Measurements from ENCODE around the gene RIMBP2. TPM values are rescaled to one million over a fixed set of nuclear protein-coding genes. Genes with fewer than 3 reads are reported as not detected.
"Not testable (repeated sequence)": the region's sequence is repeated elsewhere in the genome, so short reads cannot be mapped to it uniquely, and the experiment has no call there.

The RIMBP2 gene
- total RNA-seq, 1 donor from 2014 or later: not detected

DNA sequence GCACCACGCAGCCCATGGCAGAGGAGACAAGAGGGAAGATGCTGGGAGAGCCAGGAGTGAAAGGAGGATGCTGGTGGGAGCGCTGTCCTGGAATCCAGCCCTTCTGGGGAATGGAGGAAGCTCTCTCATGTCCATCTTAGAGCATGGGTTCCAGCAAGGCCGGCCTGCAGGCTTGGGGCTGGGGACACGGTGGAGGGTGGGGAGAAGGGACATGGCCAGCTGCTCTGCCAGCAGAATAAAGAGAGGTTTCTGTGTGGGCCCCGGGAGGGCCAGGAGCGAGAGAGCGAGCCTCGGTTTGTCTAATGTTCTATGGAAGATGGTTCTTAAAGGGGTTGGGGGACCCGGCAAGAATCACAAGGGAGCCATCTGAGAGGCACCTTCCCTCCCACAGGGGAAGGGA, 60.2 kb downstream of the RIMBP2 start:
- no peak for DNase-seq

DNA sequence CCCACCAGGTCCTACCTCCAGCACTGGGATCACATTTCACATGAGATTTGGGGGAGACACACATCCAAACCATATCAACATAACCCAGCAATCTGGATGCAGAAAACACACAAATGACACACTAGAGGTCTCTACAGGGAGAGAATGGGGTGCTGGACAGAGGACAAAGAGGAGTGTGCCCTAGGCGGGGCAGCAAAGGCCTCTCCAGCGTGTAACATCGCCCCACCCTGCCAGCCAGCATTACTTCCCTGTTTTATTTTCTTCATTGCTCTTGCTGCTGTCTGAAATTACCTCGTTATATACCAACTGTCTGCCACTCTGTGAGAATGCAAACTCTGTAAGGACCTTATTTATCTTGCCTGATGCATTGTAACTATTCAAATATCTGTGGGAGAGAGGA, 61.1 kb downstream of the RIMBP2 start:
- no peak for DNase-seq

DNA sequence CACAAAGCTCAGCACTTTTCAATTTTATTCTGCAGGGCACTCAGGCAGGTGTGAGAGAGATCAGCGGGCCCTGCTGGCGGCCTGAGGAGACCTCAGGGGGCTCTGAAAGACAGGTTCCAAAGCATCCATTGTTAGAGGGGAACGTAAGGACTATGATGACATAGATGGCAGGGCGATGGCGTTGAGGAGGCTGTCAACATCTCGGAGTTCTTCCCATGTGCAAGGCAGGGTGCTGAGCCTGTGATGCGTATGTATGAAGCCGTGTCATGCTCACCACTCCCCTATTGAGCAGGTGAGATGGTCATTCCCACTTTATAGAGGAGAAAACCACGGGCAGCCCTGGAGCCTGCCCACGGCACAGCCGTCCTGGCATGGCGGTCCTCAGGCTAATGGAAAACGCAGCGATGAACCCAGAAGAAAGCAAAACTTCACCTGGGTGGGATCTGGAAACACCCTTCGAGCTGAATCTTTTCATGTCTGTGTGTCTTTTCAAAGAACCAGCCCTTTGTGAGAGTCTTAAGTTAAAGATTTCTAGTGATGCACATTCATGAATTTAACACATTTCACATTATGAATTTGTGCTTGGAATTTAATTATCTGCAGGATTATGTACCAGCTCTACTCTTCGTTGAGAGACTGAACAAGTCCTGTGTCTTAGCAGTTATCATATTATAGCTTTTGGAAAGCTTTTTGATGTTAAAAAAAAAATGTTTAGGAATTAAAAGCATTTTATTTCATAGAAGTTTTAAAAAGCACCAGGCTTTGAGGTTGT, 64.7 kb downstream of the RIMBP2 start:
- no peak for DNase-seq

DNA sequence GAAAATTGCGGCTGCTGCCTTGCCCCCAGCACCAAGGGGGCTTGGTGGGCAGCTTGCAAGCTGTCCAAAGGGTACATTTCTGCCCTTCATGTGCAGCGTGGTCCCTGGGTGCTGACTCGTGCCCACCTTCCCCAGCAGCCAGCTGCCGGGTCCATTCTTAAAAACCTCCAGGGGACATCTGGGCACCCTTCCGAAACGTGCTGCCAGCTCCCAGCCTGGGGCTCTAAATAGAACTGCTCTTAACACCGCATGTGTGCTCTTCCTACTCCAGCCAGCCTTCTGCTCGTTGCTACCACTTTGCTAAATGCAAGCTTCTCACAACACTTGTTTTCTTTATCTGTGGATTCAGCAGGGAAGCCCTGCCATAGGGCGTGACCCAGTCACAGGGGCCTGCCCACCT, 66.0 kb downstream of the RIMBP2 start:
- DNase-seq: no peak

DNA sequence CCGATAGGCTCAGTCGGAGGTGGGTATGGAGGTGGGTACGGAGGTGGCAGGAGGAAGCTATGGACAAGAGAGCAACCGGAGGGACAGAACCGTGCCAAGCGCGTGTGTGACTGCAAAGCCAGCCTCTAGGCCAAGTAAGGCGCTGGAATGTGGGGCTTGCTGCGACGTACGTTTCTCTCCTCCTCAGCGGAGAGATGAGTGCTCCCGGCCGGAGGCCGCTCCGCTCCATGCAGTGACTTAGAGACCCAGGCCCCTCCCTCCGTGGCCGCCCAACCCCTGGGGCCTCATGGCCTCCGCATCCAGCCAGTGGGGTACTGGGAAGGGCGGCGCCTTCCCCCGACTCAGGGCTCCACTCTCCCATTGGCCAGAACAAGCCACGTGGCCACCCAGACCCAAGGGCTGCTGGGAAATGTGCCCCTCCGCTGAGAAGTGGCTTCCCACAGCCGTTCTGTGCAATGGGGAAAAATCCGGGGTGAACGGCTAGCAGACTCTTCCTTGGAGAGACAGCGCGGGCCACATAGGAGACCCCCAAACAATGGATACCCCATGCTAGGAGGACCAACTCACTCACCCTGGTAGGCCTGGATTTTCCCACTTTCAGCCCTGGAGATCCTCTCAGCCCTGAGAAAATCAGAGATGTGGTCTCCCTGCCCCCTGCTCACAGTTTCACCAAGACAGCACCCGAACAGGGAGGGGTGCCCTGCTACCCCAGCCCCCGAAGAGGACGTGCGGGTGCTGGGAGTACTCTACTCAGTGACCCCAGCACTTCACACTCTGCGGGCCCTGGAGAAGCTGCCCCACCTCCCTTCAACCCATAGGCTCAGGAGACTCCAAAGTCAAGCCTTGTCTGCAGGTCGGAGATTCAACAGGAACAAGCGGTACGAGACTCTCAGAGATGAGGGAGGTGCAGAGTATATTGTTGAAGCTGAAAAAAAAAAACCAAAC, 66.7 kb downstream of the RIMBP2 start:
- no peak for DNase-seq

DNA sequence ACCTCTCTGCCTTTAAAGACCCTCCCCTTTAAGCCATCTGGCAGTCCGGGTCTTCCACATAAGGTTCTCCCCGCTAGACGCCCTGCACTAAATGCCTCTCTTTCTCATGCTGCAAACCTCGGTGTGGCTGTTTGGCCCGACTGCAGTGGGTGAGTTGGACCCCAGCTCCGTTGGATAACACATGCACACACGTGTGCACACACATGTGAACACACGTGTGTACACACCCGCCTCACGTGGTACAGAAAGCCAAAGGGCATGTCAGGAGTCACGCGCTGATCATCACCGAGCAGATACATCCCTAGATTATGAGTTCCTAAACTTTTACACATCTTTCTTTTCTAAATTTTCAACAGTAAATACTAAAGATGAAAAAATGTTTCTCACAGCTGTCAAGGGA, 68.3 kb downstream of the RIMBP2 start:
- no peak for DNase-seq

DNA sequence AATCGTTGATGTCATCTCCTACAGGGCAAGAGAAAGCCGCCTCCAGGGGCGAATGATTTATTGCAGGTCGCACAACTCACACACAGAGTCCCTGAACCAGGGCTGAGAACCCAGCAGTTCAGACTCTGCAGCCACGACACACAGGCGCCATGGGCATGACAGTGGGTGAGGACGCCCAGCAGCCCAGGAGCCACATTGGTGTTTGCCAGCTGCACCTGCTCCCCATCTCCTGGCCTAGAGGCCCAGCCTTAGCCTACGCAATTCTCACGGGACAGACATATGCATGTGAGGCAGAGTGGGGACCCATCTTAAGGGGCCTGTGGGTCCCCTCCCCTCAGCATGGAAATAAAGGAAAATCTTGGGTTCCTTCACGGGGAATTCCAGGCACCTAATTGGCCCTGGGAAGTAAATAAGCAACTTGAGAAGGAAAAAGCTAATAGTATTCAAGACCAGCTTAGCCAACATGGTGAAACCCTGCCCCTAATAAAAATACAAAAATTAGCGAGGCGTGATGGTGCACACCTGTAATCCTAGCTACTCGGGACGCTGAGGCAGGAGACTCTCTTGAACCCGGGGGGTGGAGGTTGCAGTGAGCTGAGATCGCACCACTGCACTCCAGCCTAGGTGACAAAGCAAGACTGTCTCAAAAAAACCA, 69.3 kb downstream of the RIMBP2 start:
- no peak for DNase-seq

DNA sequence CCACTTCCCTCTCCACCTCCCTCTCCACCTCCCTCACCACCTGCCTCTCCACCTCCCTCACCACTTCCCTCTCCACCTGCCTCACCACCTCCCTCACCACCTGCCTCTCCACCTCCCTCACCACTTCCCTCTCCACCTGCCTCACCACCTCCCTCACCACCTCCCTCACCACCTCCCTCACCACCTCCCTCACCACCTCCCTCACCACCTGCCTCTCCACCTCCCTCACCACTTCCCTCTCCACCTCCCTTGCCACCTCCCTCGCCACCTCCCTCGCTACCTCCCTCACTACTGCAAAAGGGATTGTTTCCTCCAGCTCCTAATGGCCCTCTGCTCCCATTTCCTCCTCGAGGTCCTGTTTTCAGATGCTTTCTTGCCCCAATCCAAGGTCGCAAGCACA, 69.9 kb downstream of the RIMBP2 start:
- not testable (repeated sequence) for DNase-seq

DNA sequence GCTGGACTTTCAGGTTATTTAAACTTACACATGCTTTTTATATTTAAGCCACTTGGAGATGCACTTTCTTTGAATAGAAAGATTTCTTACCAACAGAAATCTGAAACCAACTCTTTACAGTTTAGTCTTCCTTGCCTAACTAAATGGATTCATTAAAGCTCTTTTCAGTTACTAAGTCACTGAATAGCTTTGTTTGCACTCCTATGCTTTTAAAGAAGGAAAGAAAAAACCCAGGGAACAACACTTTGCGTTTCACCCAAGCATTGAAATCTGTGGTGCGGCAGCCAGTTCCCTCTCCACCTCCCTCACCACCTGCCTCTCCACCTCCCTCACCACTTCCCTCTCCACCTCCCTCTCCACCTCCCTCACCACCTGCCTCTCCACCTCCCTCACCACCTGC, 70.3 kb downstream of the RIMBP2 start:
- DNase-seq: no peak

DNA sequence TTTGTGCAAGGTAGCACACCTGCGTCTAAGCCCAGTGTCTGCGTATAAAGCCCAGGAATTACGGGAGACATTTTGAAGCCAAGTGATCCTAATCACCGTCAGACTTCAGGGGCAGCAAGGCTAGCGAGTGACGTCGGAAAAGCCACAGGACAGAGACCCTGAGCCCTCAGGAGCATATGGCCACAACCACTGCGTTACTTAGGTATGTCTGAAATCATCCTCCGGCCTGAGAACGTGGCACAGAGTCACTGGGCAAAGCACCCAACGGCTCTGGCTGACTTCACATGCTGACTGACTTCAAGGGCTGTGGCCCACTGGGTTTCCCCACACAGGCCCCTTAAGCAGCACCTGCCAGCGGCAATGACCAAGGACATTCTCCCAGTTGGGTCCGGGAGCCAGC, 71.5 kb downstream of the RIMBP2 start:
- no peak for DNase-seq

DNA sequence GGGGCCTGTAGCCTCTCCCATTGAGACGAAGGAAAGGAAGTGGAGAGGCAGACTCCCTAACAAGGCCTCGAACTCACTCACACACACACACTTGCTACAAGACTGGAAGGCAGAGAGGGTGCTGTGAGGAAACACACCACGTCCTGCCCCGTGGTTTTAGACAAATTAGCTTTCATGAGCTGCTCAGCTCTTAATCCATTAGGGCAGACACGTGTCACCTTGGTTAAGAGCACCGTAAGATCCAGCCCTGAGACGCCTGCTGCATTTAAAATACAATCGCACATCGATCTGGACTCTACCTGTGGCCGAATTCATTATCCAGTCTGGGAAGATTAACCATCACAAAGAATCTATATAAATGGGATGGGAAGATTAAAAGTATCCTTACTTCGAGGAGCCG, 72.0 kb downstream of the RIMBP2 start:
- DNase-seq: no peak

DNA sequence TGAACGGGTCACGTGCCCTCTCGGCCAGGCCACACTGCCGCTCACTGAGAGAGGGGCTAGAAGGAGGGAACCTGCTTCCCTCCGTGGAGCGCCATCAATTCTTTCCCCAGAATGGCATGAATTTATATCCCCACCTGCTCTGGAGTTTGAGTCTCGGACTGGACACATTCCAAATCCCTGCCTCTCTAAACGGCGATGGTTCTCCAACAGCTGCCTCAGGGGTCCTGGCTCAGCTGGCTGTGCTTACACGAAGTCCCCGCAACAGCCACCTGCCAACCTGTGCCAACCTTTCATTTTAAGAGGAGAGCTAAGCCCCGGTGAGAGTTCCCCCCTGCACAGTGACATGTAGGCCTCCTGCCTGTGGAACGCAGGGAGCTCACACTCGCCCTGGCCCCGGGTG, 73.2 kb downstream of the RIMBP2 start:
- DNase-seq: no peak

DNA sequence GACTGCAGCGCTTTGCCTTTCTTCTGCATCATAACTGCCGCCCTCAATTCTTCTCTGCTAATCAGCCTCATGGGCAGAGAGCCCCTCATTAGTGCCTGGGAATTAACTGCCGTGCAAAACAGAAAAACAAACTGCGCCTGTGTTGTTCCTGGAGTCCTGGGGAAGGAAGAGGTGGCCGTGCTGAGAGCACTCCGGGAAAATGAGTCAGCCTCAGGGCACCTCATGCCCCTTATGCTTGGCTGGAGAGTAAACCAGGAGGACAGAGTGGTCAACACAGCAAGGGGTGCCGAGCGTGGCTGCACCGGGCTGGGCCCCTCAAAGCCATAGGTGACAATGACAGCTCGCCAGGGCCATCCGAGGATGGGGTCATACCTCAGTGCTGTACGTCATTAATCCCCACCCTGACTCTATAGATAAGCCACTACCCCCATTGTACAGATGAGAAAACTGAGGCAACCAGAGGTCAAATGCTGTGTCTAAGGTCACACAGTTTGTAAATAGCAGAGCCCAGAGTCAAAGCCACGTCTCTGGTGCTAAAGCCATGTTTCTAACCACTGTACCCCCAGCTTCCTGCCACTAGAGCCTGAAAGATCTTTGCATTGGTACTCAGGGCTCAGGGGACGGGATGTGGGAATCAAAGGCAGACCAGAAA, 74.4 kb downstream of the RIMBP2 start:
- DNase-seq: no peak

DNA sequence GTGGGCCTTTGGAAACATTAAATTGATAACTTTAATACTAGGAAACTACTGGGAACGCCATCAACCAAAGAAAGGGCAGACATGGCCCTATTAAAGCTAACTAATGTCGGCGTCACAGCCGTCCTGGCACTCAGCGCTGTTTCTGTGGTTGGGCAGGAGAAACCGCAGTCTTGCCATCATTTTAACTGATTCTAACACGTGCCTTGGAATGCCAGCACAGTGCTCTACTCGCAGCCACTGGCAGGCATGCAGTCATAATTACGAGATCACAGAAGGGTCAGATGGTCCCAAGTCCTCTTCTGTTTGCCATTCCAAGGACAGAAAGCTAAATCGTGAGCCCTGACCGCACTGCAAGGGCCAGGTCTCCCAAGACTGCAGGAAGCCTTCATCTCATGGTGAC, 75.2 kb downstream of the RIMBP2 start:
- no peak for DNase-seq

DNA sequence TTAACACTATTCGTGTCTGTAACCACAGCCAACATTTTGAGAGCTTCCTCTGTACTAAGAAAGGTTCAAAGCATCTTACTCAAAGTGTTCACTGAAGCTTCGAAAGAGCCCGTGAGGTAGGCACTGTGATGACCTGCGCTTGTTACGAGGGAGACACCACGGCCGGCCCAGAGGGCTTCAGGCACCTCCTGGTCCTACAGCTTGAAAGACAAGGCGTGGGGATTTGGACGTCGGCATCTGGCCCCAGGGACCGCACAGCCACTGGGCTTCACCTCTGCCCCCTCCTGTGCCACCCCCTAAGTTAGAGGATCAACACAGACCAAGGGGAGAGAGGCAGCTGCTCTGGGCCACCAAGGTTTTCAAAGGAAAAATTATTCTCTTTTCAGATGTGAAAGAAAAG, 75.6 kb downstream of the RIMBP2 start:
- DNase-seq: no peak

DNA sequence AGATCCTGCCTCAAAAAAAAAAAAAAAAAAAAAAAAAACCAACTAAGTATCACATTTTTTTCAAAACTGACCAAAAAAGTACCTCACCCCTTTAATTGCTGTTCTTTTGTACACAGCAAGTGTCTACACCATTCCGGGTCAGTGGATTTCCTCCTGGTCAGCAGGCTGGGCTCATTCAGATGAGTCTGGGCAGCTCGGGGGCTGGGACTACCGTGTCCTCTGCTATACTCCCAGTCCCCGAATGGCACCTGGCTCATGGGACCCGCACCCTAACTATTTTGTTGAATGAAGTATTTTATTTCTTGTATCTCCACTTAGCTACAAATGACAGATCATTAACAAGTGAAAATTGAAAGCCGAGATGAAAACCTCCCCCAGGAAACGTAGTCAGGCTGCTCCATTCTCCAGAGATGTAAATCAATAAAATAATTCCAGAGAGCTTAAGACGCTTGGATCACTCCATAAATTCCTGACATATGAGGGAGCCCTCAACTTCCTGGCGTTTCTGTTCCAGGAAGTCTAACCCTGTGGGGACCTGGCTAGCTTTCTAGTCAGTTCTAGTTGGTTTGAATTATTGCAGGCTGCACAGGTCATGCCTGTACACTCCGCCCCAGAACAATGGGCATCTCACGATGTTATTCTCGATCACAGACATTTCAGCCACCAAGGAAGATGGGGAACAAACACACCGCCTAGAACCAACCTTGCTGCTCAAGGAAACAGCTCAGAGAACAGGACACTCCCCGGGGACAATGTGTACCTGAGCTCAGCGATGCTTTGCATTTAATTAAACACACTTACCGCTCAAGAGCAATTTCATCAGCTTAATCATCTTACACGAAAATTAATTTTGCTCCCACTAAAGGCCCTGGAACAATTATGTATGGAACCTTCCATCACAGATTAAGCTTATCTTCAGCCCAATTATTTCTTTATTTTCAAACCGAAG, 76.3 kb downstream of the RIMBP2 start:
- DNase-seq: no peak

DNA sequence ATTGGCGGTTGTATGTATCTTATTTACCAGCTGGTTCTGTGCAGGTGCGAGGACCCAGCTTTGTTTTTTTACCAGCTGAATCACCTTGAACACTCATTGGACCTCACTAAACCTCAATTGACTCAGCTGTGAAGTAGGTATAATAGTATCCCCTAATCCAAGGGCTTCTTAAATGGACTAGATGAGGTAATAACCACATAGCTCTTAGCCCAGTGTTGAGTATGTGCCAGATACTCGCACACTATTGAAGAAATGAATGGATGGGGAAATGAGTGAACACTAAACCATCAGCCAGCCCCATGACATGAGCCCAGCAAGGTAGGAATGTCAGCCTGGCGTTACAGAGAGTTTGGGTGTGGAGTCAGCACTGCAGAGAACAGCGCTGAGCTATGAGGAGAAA, 79.7 kb downstream of the RIMBP2 start:
- DNase-seq: no peak

DNA sequence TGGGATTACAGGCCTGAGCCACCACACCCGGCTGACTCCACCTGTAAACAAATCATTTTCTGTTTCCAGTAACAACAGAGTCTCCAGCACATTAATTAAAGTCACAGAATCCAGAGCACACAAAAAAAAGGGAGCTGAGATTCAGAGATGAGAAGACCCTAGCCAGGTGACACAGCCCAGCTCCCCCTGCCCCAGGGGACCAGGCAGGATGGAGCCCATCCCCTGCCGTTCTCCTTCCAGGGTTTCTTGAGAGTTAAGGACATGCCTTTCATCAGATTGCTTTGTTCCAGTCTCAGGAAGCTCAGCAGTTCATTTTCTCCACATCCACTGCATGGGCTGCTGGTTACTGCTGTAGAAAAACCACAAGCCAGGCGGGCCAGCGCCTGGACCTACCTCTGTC, 81.2 kb downstream of the RIMBP2 start:
- no peak for DNase-seq

DNA sequence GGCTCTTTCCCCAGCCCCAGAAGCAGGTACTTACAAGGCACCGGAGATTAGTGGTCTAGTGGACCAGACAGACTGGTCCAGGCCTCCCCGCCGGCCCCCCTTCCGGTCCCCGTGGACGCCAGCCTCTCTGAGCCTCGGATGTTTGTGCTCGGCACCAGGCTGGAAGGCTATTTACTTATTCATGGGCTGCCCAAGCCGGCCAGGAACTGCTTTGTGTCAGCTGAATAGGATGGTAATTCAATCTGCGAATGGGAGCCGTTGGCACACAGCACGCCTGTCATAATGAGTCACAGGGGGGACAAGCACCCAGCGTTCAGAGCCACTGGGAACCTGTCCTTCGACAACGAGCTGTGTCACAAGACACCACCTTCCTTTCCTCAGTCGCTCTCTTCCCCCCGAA, 82.3 kb downstream of the RIMBP2 start:
- DNase-seq: no peak

DNA sequence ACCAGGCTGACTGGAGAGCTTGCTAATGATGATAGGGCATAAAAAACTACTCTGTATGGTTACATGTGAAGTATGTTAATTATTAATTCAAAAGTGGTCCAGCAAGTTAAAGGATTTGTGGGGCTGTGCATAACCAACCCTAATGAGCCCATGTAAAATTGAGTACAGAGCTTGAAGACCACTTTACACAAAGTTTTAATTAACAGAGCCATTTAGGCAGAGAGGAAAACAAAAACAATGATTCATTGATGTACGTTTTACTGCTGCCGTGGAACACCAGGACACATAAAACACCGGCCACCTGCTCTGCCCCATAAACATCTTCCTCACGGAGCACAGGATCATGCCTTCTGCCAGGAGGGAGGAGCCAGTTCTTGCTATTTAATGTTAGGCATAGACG, 83.5 kb downstream of the RIMBP2 start:
- DNase-seq: no peak

DNA sequence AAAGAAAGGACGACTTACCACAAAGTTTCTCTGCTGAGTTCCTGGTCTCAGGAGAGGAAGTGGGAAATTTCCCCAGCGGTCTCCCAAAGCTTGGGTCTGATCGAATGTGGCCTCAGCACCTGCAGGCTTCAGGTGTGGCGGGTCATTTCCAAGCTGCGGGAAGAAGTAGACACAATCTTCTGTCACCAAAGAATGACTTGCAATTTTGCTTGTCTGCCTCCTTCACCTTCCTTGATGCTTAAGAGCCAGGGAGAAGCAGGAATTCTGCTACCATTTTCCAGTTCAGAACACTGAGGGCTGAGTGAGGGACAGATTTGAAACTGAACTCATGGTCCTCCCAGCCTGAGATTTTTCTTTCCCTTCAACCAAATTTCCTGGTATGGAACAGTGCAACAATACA, 87.8 kb downstream of the RIMBP2 start:
- no peak for DNase-seq

DNA sequence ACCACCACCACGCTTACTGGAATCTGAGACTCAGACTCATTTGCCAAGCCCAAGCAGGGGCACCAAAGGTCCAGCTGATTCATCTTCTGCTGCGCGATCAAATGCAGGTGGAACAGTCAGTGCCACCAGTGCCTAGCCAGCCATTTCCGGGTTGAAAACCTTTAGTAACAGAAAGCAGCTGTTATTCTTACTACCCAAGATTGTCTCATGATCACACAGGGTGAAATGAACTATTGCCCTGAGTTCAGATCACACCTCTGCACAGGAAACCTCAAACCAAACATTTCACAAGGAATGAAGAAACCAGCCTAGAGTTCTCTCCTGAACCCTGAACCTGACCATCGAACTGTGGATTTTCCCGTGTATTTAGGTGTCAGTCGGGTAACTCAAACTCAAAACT, 88.9 kb downstream of the RIMBP2 start:
- no peak for DNase-seq
